HepG2 (cell line): ENCODE results near the gene PRUNE1. TPM values are rescaled to one million over a fixed set of nuclear protein-coding genes. Genes with fewer than 3 reads are reported as not detected.

ENCODE experiments used
- BCL6 ChIP-seq: IDR thresholded peaks from 2 replicates; pipeline ENCODE4 v1.6.1; 2016; ENCODE audit warnings: missing genetic modification reagents, missing compliant biosample characterization
- GZF1 ChIP-seq: sonication (generic); formaldehyde crosslinking; IDR thresholded peaks from 2 replicates; pipeline ENCODE4 v1.5.1; 2020; ENCODE audit warnings: mild to moderate bottlenecking, missing genetic modification reagents
- KDM5B ChIP-seq: sonication (generic); formaldehyde crosslinking; IDR thresholded peaks from 2 replicates; pipeline ENCODE4 v1.4.0; 2020; ENCODE audit warnings: missing genetic modification reagents, mild to moderate bottlenecking, borderline replicate concordance
- PAX8 ChIP-seq: sonication (generic); formaldehyde crosslinking; IDR thresholded peaks from 2 replicates; pipeline ENCODE4 v1.8.0; 2022; ENCODE audit warnings: mild to moderate bottlenecking, missing genetic modification reagents, borderline replicate concordance
- PPARG ChIP-seq: conservative IDR thresholded peaks from 2 replicates; pipeline ENCODE4 v1.6.1; 2016; ENCODE audit warnings: missing biosample characterization, missing genetic modification reagents
- TSC22D2 ChIP-seq: sonication (generic); formaldehyde crosslinking; IDR thresholded peaks from 2 replicates; pipeline ENCODE4 v1.5.1; 2020; ENCODE audit warnings: missing genetic modification reagents, mild to moderate bottlenecking, borderline replicate concordance
- ZNF556 ChIP-seq: sonication (generic); formaldehyde crosslinking; IDR thresholded peaks from 2 replicates; pipeline ENCODE4 v1.4.0; 2020; ENCODE audit warnings: mild to moderate bottlenecking, missing genetic modification reagents, borderline replicate concordance
- ZNF562 ChIP-seq: sonication (generic); formaldehyde crosslinking; IDR thresholded peaks from 2 replicates; pipeline ENCODE4 v1.8.0; 2022; ENCODE audit warnings: missing genetic modification reagents, borderline replicate concordance
- ZNF782 ChIP-seq: sonication (generic); formaldehyde crosslinking; IDR thresholded peaks from 2 replicates; pipeline ENCODE4 v1.4.0; 2020; ENCODE audit warnings: missing genetic modification reagents, mild to moderate bottlenecking, borderline replicate concordance
- polyA plus RNA-seq, 8 experiments: library from polyadenylated mRNA; depleted of rRNA in 3 of 8; stranded (reverse) in 7 of 8; unstranded in 1 of 8; fragments of >200 nt; fragmentation: Illumina TruSeq in 4 of 8; extraction: Trizol in 4 of 8; gene quantifications; 2 replicates each; pipeline versions ENCODE4 v1.2.1 to v1.2.3, GENCODE V29; 2011 to 2016; ENCODE audit warnings: low read depth in 4 of 8, missing spikeins in 1 of 8, mixed read lengths in 1 of 8; ENCODE audit not compliant: insufficient read depth in 1 of 8
- total RNA-seq, 5 experiments: library from RNA; depleted of rRNA; stranded (reverse); fragments of >200 nt; fragmentation: Illumina TruSeq; extraction: Trizol; gene quantifications; 2 replicates each; pipeline ENCODE4 v1.2.3, GENCODE V29; 2016; ENCODE audit warnings: low read depth in 1 of 5
- TF ChIP-seq, protein P1 (sequence below): sonication (generic); formaldehyde crosslinking; IDR thresholded peaks from 2 replicates; pipeline ENCODE4 v1.5.0; 2020; ENCODE audit warnings: mild to moderate bottlenecking, missing genetic modification reagents, borderline replicate concordance
- TF ChIP-seq, protein P2 (sequence below): sonication (generic); formaldehyde crosslinking; IDR thresholded peaks from 2 replicates; pipeline ENCODE4 v1.9.0; 2021; ENCODE audit warnings: missing genetic modification reagents, mild to moderate bottlenecking, borderline replicate concordance
- TF ChIP-seq, protein P3 (sequence below): sonication (generic); formaldehyde crosslinking; IDR thresholded peaks from 2 replicates; pipeline ENCODE4 v1.8.1; 2023; ENCODE audit warnings: mild to moderate bottlenecking, missing genetic modification reagents, borderline replicate concordance
- TF ChIP-seq, protein P4 (sequence below): sonication (generic); formaldehyde crosslinking; conservative IDR thresholded peaks from 2 replicates; pipeline ENCODE4 v1.4.0; 2020; ENCODE audit warnings: missing genetic modification reagents
- TF ChIP-seq, protein P5 (sequence below): sonication (generic); formaldehyde crosslinking; IDR thresholded peaks from 2 replicates; pipeline ENCODE4 v1.4.0; 2020; ENCODE audit warnings: missing genetic modification reagents

PRUNE1 gene
- total and polyA plus RNA-seq, 2 of the 13 experiments (the other 11 are each of a cell fraction or from before 2014, with no cell fraction given), result 19.0 to 31.9 TPM

DNA sequence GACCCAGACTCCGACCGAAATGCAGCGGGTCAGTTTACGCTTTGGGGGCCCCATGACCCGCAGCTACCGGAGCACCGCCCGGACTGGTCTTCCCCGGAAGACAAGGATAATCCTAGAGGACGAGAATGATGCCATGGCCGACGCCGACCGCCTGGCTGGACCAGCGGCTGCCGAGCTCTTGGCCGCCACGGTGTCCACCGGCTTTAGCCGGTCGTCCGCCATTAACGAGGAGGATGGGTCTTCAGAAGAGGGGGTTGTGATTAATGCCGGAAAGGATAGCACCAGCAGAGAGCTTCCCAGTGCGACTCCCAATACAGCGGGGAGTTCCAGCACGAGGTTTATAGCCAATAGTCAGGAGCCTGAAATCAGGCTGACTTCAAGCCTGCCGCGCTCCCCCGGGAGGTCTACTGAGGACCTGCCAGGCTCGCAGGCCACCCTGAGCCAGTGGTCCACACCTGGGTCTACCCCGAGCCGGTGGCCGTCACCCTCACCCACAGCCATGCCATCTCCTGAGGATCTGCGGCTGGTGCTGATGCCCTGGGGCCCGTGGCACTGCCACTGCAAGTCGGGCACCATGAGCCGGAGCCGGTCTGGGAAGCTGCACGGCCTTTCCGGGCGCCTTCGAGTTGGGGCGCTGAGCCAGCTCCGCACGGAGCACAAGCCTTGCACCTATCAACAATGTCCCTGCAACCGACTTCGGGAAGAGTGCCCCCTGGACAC is 39.8 kb downstream of the PRUNE1 start (continued):
- TF ChIP-seq, protein P1, sequence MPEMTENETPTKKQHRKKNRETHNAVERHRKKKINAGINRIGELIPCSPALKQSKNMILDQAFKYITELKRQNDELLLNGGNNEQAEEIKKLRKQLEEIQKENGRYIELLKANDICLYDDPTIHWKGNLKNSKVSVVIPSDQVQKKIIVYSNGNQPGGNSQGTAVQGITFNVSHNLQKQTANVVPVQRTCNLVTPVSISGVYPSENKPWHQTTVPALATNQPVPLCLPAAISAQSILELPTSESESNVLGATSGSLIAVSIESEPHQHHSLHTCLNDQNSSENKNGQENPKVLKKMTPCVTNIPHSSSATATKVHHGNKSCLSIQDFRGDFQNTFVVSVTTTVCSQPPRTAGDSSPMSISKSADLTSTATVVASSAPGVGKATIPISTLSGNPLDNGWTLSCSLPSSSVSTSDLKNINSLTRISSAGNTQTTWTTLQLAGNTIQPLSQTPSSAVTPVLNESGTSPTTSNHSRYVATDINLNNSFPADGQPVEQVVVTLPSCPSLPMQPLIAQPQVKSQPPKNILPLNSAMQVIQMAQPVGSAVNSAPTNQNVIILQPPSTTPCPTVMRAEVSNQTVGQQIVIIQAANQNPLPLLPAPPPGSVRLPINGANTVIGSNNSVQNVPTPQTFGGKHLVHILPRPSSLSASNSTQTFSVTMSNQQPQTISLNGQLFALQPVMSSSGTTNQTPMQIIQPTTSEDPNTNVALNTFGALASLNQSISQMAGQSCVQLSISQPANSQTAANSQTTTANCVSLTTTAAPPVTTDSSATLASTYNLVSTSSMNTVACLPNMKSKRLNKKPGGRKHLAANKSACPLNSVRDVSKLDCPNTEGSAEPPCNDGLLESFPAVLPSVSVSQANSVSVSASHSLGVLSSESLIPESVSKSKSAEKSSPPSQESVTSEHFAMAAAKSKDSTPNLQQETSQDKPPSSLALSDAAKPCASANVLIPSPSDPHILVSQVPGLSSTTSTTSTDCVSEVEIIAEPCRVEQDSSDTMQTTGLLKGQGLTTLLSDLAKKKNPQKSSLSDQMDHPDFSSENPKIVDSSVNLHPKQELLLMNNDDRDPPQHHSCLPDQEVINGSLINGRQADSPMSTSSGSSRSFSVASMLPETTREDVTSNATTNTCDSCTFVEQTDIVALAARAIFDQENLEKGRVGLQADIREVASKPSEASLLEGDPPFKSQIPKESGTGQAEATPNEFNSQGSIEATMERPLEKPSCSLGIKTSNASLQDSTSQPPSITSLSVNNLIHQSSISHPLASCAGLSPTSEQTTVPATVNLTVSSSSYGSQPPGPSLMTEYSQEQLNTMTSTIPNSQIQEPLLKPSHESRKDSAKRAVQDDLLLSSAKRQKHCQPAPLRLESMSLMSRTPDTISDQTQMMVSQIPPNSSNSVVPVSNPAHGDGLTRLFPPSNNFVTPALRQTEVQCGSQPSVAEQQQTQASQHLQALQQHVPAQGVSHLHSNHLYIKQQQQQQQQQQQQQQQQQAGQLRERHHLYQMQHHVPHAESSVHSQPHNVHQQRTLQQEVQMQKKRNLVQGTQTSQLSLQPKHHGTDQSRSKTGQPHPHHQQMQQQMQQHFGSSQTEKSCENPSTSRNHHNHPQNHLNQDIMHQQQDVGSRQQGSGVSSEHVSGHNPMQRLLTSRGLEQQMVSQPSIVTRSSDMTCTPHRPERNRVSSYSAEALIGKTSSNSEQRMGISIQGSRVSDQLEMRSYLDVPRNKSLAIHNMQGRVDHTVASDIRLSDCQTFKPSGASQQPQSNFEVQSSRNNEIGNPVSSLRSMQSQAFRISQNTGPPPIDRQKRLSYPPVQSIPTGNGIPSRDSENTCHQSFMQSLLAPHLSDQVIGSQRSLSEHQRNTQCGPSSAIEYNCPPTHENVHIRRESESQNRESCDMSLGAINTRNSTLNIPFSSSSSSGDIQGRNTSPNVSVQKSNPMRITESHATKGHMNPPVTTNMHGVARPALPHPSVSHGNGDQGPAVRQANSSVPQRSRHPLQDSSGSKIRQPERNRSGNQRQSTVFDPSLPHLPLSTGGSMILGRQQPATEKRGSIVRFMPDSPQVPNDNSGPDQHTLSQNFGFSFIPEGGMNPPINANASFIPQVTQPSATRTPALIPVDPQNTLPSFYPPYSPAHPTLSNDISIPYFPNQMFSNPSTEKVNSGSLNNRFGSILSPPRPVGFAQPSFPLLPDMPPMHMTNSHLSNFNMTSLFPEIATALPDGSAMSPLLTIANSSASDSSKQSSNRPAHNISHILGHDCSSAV, result no peak
- TF ChIP-seq PPARG (no peak), TSC22D2 (no peak), ZNF556 (CRISPR knock-in tag) (peak; percentile 42; the same call in 1 of the 2 replicates), ZNF562 (no peak), KDM5B (CRISPR knock-in tag) (peak; percentile 64; the same call in 1 of the 2 replicates), GZF1 (CRISPR knock-in tag) (peak; percentile 48; the same call in 1 of the 2 replicates), ZNF782 (CRISPR knock-in tag) (no peak; the same call in 1 of the 2 replicates), BCL6 (CRISPR knock-in tag) (no peak), PAX8 (peak; percentile 70; the same call in 1 of the 2 replicates)
- TF ChIP-seq, protein P2, sequence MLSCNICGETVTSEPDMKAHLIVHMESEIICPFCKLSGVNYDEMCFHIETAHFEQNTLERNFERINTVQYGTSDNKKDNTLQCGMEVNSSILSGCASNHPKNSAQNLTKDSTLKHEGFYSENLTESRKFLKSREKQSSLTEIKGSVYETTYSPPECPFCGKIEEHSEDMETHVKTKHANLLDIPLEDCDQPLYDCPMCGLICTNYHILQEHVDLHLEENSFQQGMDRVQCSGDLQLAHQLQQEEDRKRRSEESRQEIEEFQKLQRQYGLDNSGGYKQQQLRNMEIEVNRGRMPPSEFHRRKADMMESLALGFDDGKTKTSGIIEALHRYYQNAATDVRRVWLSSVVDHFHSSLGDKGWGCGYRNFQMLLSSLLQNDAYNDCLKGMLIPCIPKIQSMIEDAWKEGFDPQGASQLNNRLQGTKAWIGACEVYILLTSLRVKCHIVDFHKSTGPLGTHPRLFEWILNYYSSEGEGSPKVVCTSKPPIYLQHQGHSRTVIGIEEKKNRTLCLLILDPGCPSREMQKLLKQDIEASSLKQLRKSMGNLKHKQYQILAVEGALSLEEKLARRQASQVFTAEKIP (CRISPR knock-in tag), result no peak
- TF ChIP-seq, protein P3, sequence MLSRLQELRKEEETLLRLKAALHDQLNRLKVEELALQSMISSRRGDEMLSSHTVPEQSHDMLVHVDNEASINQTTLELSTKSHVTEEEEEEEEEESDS (CRISPR knock-in tag), result no peak
- TF ChIP-seq, protein P4, sequence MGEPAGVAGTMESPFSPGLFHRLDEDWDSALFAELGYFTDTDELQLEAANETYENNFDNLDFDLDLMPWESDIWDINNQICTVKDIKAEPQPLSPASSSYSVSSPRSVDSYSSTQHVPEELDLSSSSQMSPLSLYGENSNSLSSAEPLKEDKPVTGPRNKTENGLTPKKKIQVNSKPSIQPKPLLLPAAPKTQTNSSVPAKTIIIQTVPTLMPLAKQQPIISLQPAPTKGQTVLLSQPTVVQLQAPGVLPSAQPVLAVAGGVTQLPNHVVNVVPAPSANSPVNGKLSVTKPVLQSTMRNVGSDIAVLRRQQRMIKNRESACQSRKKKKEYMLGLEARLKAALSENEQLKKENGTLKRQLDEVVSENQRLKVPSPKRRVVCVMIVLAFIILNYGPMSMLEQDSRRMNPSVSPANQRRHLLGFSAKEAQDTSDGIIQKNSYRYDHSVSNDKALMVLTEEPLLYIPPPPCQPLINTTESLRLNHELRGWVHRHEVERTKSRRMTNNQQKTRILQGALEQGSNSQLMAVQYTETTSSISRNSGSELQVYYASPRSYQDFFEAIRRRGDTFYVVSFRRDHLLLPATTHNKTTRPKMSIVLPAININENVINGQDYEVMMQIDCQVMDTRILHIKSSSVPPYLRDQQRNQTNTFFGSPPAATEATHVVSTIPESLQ (CRISPR knock-in tag), result no peak
- TF ChIP-seq, protein P5, sequence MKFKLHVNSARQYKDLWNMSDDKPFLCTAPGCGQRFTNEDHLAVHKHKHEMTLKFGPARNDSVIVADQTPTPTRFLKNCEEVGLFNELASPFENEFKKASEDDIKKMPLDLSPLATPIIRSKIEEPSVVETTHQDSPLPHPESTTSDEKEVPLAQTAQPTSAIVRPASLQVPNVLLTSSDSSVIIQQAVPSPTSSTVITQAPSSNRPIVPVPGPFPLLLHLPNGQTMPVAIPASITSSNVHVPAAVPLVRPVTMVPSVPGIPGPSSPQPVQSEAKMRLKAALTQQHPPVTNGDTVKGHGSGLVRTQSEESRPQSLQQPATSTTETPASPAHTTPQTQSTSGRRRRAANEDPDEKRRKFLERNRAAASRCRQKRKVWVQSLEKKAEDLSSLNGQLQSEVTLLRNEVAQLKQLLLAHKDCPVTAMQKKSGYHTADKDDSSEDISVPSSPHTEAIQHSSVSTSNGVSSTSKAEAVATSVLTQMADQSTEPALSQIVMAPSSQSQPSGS, result no peak
